ENCODE measurements around the gene NIPBL.

DNA sequence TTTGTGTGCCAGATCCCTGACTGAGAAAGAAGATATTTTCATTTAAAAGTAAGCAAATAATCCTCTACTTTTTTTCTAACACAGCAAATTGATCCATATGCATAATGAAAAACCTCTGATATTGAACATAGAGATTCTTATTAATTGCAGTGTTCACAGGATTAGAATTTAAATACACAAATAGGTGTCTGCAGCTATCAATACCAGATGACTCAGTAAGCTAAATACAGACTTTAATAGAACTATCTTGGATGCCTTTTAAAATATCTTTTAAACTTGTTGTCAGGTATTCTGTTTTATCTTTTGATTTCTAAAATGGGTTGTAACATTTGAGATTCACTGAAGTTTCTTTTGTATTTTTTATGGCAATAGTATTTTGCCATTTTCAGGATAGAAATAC is 43.1 kb downstream of the NIPBL start:
- TF ChIP-seq EZH2 (IDR thresholded peaks at IDR 0.05; ENCODE audit: borderline replicate concordance) = no peak
- TF ChIP-seq, protein P1, sequence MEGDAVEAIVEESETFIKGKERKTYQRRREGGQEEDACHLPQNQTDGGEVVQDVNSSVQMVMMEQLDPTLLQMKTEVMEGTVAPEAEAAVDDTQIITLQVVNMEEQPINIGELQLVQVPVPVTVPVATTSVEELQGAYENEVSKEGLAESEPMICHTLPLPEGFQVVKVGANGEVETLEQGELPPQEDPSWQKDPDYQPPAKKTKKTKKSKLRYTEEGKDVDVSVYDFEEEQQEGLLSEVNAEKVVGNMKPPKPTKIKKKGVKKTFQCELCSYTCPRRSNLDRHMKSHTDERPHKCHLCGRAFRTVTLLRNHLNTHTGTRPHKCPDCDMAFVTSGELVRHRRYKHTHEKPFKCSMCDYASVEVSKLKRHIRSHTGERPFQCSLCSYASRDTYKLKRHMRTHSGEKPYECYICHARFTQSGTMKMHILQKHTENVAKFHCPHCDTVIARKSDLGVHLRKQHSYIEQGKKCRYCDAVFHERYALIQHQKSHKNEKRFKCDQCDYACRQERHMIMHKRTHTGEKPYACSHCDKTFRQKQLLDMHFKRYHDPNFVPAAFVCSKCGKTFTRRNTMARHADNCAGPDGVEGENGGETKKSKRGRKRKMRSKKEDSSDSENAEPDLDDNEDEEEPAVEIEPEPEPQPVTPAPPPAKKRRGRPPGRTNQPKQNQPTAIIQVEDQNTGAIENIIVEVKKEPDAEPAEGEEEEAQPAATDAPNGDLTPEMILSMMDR (IDR thresholded peaks at IDR 0.05; ENCODE audit: poor library complexity) = no peak

All from hepatocyte (in vitro differentiated cells).